ENCODE results near the gene CMTM8.

Gene CMTM8

GRCh38 chr3:32303977-32304881, 65.7 kb downstream of the CMTM8 start:
- DNase-seq (ENCODE audit: low read depth): peak; percentile 95
- TF ChIP-seq, protein P1, sequence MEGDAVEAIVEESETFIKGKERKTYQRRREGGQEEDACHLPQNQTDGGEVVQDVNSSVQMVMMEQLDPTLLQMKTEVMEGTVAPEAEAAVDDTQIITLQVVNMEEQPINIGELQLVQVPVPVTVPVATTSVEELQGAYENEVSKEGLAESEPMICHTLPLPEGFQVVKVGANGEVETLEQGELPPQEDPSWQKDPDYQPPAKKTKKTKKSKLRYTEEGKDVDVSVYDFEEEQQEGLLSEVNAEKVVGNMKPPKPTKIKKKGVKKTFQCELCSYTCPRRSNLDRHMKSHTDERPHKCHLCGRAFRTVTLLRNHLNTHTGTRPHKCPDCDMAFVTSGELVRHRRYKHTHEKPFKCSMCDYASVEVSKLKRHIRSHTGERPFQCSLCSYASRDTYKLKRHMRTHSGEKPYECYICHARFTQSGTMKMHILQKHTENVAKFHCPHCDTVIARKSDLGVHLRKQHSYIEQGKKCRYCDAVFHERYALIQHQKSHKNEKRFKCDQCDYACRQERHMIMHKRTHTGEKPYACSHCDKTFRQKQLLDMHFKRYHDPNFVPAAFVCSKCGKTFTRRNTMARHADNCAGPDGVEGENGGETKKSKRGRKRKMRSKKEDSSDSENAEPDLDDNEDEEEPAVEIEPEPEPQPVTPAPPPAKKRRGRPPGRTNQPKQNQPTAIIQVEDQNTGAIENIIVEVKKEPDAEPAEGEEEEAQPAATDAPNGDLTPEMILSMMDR (IDR thresholded peaks at IDR 0.05; ENCODE audit: control insufficient read depth, extremely low read depth, insufficient read depth): no peak
- no peak overlapping the region for H3K4me3 ChIP-seq (ENCODE audit: low read depth, low read length)

GRCh38 chr3:32305361-32305876, 66.9 kb downstream of the CMTM8 start:
- H3K4me3 ChIP-seq (ENCODE audit: low read depth, low read length): no peak overlapping the region
- TF ChIP-seq, protein P1 (IDR thresholded peaks at IDR 0.05; ENCODE audit: control insufficient read depth, extremely low read depth, insufficient read depth): no peak
- no peak for DNase-seq (ENCODE audit: low read depth)

- TF ChIP-seq, protein P1 (IDR thresholded peaks at IDR 0.05; ENCODE audit: control insufficient read depth, extremely low read depth, insufficient read depth): no peak
- DNase-seq (ENCODE audit: low read depth): no peak
- no peak overlapping the region for H3K4me3 ChIP-seq (ENCODE audit: low read depth, low read length)
Measured at GRCh38 chr3:32306072-32306471, 67.6 kb downstream of the CMTM8 start.

GRCh38 chr3:32307591-32307990, 69.1 kb downstream of the CMTM8 start:
- TF ChIP-seq, protein P1 (IDR thresholded peaks at IDR 0.05; ENCODE audit: control insufficient read depth, extremely low read depth, insufficient read depth): no peak
- no peak overlapping the region for H3K4me3 ChIP-seq (ENCODE audit: low read depth, low read length)
- DNase-seq (ENCODE audit: low read depth): no peak

DNA sequence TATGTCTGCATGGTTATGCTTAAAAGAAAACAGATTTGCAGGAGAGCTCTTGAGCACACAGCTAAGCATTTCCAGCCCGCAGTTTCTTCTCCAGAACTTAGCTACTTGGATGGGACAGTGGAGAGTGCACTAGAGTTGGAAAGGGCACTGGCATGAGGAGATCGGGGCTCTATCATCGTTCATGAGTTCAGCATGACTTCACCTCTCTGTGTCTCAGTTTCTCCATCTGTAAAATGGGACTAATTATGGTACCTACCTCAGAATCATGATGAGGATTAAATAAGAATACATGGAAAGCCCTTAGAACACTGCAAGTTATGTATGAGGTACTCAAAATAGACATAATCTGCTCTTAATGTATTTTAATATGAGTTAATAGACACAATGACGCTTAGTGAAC, 69.9 kb downstream of the CMTM8 start:
- TF ChIP-seq, protein P1 (IDR thresholded peaks at IDR 0.05; ENCODE audit: control insufficient read depth, extremely low read depth, insufficient read depth): no peak
- no peak for DNase-seq (ENCODE audit: low read depth)
- no peak overlapping the region for H3K4me3 ChIP-seq (ENCODE audit: low read depth, low read length)

GRCh38 chr3:32309654-32310242, 71.3 kb downstream of the CMTM8 start:
- DNase-seq (ENCODE audit: low read depth): no peak
- TF ChIP-seq, protein P1 (IDR thresholded peaks at IDR 0.05; ENCODE audit: control insufficient read depth, extremely low read depth, insufficient read depth): no peak
- no peak overlapping the region for H3K4me3 ChIP-seq (ENCODE audit: low read depth, low read length)

Measured in LNCaP clone FGC (cell line).